ENCODE data around the gene MACROH2A2.
"Not testable (repeated sequence)": the region's sequence is repeated elsewhere in the genome, so short reads cannot be mapped to it uniquely, and the experiment has no call there.

MACROH2A2 gene

GRCh38 chr10:70158113-70158512 lies 105.5 kb downstream of the MACROH2A2 start:
- DNase-seq (ENCODE audit: low read depth in 2 of 2) = no peak

DNA sequence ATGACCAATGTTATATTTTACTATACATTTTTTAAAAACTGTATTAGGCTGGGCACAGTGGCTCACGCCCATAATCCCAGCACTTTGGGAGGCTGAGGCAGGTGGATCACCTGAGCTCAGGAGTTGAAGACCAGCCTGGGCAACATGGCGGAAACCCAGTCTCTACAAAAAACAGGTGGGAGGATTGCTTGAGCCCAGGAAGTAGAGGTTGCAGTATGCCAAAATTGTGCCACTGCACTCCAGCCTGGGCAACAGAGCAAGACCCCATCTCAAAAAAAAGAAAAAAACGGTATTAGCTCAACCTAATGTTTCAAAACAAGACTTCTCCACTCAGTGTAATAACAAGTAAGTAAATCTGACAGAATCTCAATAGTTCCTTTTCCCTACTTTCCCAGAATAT lies 106.7 kb downstream of the MACROH2A2 start:
- DNase-seq (ENCODE audit: low read depth in 2 of 2) = not testable (repeated sequence)

DNA sequence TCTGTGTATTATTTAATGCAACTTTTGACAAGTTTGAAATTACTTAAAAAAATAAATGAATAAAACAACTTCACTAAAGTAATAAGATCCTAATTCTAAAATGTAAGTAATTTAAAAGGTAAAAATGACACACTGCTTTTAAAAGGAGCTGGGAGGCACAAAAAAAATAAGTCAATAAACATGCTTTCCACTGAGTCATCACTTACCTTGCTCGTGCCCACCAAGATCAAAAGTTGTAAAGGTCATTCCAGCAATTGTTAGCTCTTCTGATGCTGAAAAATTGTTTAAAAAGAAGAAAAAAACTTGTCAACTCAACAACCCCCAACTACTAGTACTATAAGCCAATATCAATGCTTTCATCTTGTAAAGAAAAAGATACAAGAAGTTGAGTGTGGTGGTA lies 108.2 kb downstream of the MACROH2A2 start:
- no peak for DNase-seq (ENCODE audit: low read depth in 2 of 2)

Measured in stimulated activated CD8-positive, alpha-beta memory T cell treated with anti-CD3 and anti-CD28 coated beads, Interleukin-15, amount 100 ng/mL, for 48 hours (primary cell).